ENCODE measurements around the gene EPHA8.

The EPHA8 gene

DNA sequence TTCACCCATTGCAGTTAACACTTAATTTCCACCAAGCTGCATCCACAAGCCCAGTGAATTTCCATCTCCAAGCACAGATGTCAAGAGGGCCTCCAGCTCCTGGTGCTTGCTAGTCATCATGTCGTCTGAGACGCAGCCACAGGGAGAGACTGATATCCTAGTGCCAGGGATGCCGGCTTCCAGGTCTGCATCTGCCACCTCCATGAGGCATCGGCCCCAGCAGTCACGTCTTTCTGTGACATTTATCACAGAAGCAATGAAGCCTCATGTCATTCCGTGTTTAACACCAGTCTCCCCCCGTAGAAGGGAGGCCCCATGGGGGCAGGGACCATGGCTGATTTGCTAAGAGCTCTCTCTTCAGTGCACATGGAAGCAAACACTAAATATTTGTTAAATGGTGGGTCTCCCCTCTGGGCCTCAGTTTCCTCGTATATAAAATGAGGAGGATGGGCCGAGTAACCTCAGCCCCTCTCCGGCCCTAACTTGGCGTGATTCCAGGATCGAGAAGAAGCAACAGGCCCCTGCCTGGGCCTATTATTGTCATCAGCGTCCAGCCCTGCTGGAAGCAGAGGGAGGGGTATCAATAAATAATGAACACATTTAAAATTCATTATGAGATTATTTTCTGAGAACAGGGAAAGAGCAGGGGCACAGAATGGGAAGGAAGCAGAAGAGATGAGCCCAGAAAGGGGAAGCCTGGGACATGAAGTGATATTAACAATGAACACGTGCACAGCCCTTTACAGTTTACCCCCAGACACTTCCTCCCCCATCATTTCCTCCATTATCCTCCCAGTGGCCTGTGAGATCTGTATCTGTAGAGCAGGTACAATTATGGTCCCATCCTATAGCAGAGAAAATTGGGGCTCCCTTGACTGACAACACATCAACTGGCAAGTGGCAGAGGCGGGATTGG, 88.9 kb downstream of the EPHA8 start:
- no peak for DNase-seq

DNA sequence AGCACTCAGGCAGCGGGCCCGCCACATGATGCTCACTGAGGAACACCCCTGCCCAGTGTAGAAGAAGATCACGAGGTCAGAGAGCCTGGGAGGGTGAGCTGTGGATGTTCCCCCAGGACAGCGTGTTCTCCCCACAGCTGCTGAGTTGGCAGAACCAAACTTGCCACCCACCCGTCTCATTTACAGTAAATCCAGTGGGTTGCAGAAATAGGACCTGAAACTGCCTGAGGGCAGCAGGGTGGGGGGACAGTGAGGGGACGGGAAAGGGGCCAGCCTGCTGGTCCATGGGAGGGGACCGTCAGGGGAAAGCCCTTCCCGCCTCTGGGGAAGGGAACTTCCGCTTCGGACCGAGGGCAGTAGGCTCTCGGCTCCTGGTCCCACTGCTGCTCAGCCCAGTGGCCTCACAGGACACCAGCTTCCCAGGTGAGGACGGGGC, 89.6 kb downstream of the EPHA8 start, which contains the start of gene C1QB:
TSS of gene C1QB (plus strand) at position 356 of the 436 bp plus-strand sequence. CDS start 6,227 bp downstream, outside the sequence.
- DNase-seq: no peak

All from NCI-H82 (cell line).